ENCODE measurements around the gene OTOGL.

DNA sequence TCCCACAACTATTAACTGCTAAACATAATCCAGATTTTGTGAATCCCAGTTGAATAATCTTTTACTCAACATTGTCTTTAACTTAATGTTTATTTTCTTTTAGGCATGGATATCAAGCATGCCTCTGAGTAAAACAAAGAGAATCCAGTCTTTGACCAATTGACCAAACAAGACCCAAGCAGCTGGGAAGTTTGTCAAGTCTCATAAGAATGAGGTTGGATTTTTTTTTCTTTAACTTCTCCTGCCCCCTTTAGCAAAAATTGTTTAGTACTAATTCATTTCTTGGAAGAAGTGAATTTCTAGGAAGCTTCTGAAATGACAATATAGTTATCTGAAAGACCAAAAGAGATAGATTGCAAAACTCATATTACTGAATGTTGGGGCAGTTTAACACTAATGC, 89.9 kb downstream of the OTOGL start:
- TF ChIP-seq, protein P1, sequence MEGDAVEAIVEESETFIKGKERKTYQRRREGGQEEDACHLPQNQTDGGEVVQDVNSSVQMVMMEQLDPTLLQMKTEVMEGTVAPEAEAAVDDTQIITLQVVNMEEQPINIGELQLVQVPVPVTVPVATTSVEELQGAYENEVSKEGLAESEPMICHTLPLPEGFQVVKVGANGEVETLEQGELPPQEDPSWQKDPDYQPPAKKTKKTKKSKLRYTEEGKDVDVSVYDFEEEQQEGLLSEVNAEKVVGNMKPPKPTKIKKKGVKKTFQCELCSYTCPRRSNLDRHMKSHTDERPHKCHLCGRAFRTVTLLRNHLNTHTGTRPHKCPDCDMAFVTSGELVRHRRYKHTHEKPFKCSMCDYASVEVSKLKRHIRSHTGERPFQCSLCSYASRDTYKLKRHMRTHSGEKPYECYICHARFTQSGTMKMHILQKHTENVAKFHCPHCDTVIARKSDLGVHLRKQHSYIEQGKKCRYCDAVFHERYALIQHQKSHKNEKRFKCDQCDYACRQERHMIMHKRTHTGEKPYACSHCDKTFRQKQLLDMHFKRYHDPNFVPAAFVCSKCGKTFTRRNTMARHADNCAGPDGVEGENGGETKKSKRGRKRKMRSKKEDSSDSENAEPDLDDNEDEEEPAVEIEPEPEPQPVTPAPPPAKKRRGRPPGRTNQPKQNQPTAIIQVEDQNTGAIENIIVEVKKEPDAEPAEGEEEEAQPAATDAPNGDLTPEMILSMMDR (IDR thresholded peaks at IDR 0.05; ENCODE audit: poor library complexity, severe bottlenecking) = no peak
- no peak for TF ChIP-seq SMC3 (conservative IDR thresholded peaks at IDR 0.05; ENCODE audit: poor library complexity)
- TF ChIP-seq, protein P2, sequence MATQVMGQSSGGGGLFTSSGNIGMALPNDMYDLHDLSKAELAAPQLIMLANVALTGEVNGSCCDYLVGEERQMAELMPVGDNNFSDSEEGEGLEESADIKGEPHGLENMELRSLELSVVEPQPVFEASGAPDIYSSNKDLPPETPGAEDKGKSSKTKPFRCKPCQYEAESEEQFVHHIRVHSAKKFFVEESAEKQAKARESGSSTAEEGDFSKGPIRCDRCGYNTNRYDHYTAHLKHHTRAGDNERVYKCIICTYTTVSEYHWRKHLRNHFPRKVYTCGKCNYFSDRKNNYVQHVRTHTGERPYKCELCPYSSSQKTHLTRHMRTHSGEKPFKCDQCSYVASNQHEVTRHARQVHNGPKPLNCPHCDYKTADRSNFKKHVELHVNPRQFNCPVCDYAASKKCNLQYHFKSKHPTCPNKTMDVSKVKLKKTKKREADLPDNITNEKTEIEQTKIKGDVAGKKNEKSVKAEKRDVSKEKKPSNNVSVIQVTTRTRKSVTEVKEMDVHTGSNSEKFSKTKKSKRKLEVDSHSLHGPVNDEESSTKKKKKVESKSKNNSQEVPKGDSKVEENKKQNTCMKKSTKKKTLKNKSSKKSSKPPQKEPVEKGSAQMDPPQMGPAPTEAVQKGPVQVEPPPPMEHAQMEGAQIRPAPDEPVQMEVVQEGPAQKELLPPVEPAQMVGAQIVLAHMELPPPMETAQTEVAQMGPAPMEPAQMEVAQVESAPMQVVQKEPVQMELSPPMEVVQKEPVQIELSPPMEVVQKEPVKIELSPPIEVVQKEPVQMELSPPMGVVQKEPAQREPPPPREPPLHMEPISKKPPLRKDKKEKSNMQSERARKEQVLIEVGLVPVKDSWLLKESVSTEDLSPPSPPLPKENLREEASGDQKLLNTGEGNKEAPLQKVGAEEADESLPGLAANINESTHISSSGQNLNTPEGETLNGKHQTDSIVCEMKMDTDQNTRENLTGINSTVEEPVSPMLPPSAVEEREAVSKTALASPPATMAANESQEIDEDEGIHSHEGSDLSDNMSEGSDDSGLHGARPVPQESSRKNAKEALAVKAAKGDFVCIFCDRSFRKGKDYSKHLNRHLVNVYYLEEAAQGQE (IDR thresholded peaks at IDR 0.05; ENCODE audit: borderline replicate concordance) = no peak
- TF ChIP-seq POLR2AphosphoS5 (IDR thresholded peaks at IDR 0.05) = no peak
- no peak for TF ChIP-seq RAD21 (conservative IDR thresholded peaks at IDR 0.05)
- no peak for TF ChIP-seq EP300 (conservative IDR thresholded peaks at IDR 0.05; ENCODE audit: poor library complexity, severe bottlenecking)
- no peak for TF ChIP-seq EZH2 (IDR thresholded peaks at IDR 0.05; ENCODE audit: borderline replicate concordance, insufficient read depth, low read length, poor library complexity, severe bottlenecking)
- TF ChIP-seq TAF1 (IDR thresholded peaks at IDR 0.05; ENCODE audit: low read depth) = no peak
- no peak for TF ChIP-seq MXI1 (conservative IDR thresholded peaks at IDR 0.05; ENCODE audit: poor library complexity, severe bottlenecking)

All from neural cell (in vitro differentiated cells).